Esophagus squamous epithelium (tissue), 5 donors: ENCODE results near the gene RAB43. TPM values are rescaled to one million over a fixed set of nuclear protein-coding genes. Genes with fewer than 3 reads are reported as not detected.
A peak's percentile ranks its signal among the peaks of the same experiment; 100 is the strongest.

Source experiments
- DNase-seq: peaks from one replicate; lab custom pipeline; 2025; lab: John Stamatoyannopoulos, UW
- H3K27ac ChIP-seq, 4 donors: fragments of 200-600 bp; sonication (generic); one replicate each; pipeline ENCODE4 v1.5.1; 2016 to 2019; ENCODE audit warnings: mild to moderate bottlenecking in 1 of 4
- H3K27me3 ChIP-seq, 4 donors: fragments of 200-600 bp; sonication (generic); 1 replicate in 3 of 4; 2 replicates in 1 of 4; pipeline versions ENCODE4 v1.5.1 to v1.6.0; 2017 to 2021; ENCODE audit warnings: antibody characterized with exemption in 1 of 4
- H3K36me3 ChIP-seq, 3 donors: fragments of 200-600 bp; sonication (generic); one replicate each; pipeline ENCODE4 v1.5.1; 2016 to 2019
- H3K4me1 ChIP-seq, 3 donors: fragments of 200-600 bp; sonication (generic); one replicate each; pipeline ENCODE4 v1.5.1; 2017 to 2019
- H3K4me3 ChIP-seq, 4 donors: fragments of 200-600 bp; sonication (generic); 1 replicate in 3 of 4; 2 replicates in 1 of 4; pipeline ENCODE4 v1.5.1; 2016 to 2019; ENCODE audit warnings: mild to moderate bottlenecking in 2 of 4, moderate library complexity in 1 of 4
- H3K9me3 ChIP-seq, 3 donors: fragments of 200-600 bp; sonication (generic); one replicate each; pipeline ENCODE4 v1.5.1; 2016 to 2019
- CTCF ChIP-seq, 6 experiments: fragments of 450-650 bp in 4 of 6; fragments of 200-600 bp in 2 of 6; sonication (generic) in 2 of 6; IDR thresholded peaks; one replicate each; pipeline ENCODE4 v1.5.1; 2016 to 2019; ENCODE audit warnings: antibody characterized with exemption in 6 of 6, mild to moderate bottlenecking in 4 of 6, moderate library complexity in 4 of 6
- POLR2A ChIP-seq, 4 donors: fragments of 450-650 bp; IDR thresholded peaks; one replicate each; pipeline ENCODE4 v1.6.1; 2017; ENCODE audit warnings: antibody characterized with exemption in 4 of 4, mild to moderate bottlenecking in 4 of 4, moderate library complexity in 3 of 4
- whole genome bisulfite sequencing, 2 donors: methylation state at CpG; one replicate each; pipeline ENCODE4 v1.1.5; 2018; 5-methylcytosine and 5-hydroxymethylcytosine counted together
- intact Hi-C: fragments of 100-400 bp; cut with DNase I; formaldehyde crosslinking; loops from one replicate; pipeline ENCODE4 v1.15.0; 2022
- total RNA-seq, 4 donors: library from RNA; depleted of rRNA; stranded (reverse); fragments of >200 nt; gene quantifications; one replicate each; pipeline ENCODE4 v1.1.0, GENCODE V29; 2016
- donor health status: DM: yes; HTN: yes; CAD: no.

The RAB43 gene
- total RNA-seq, 4 donors from 2014 or later, result 4.6 to 11.1 (median 7.9) TPM

GRCh38 chr3:129054605-129055104 lies 66.9 kb downstream of the RAB43 start:
- Histone ChIP-seq H3K4me1 (peaks cover 10 to 45% (median 19%) of the 10 kb centered on the region in 3 donors), H3K27ac (no peak overlapping the region), H3K27me3 (no peaks in the 10 kb centered on the region), H3K36me3 (no peaks in the 10 kb centered on the region), H3K4me3 (no peak overlapping the region), H3K9me3 (no peaks in the 10 kb centered on the region)
- 79 to 95% methylated on average over 3 of the region's 3 CpGs for WGBS, 2 donors
- no peak for DNase-seq
- intact Hi-C loops, result no loop called here
- no peak for TF ChIP-seq POLR2A (IDR thresholded peaks at IDR 0.05)
- no peak for TF ChIP-seq CTCF (IDR thresholded peaks at IDR 0.05)

GRCh38 chr3:129052675-129053074 lies 68.9 kb downstream of the RAB43 start:
- WGBS, 2 donors, result 61 to 70% methylated on average over 5 to 6 of the region's 6 CpGs
- no peaks in the 10 kb centered on the region for H3K36me3 ChIP-seq
- H3K27me3 ChIP-seq, result peaks cover 0 to 7% (median 0%) of the 10 kb centered on the region in 4 donors
- H3K4me1 ChIP-seq, result peaks cover 10 to 30% (median 13%) of the 10 kb centered on the region in 3 donors
- DNase-seq, result no peak
- no peak for TF ChIP-seq POLR2A (IDR thresholded peaks at IDR 0.05)
- intact Hi-C loops, result no loop called here
- H3K9me3 ChIP-seq, result no peaks in the 10 kb centered on the region
- H3K4me3 ChIP-seq, result no peak overlapping the region
- peak overlapping the region in 3 of 4 donors; percentile 36 to 68 (median 66) for H3K27ac ChIP-seq

GRCh38 chr3:129051871-129052340 lies 69.7 kb downstream of the RAB43 start:
- 48 to 49% methylated on average over 3 to 4 of the region's 5 CpGs for WGBS, 2 donors
- H3K4me3 ChIP-seq, result no peak overlapping the region
- no peak for DNase-seq
- H3K9me3 ChIP-seq, result no peaks in the 10 kb centered on the region
- intact Hi-C loops, result no loop called here
- peaks cover 10 to 34% (median 13%) of the 10 kb centered on the region in 3 donors for H3K4me1 ChIP-seq
- H3K27ac ChIP-seq, result peak overlapping the region in 3 of 4 donors; percentile 25 to 68 (median 66)
- no peaks in the 10 kb centered on the region for H3K36me3 ChIP-seq
- TF ChIP-seq CTCF (IDR thresholded peaks at IDR 0.05) (no peak), POLR2A (IDR thresholded peaks at IDR 0.05) (no peak)
- peaks cover 0 to 15% (median 0%) of the 10 kb centered on the region in 4 donors for H3K27me3 ChIP-seq

GRCh38 chr3:129050556-129051295 lies 70.9 kb downstream of the RAB43 start:
- Histone ChIP-seq H3K36me3 (no peaks in the 10 kb centered on the region), H3K9me3 (no peaks in the 10 kb centered on the region), H3K4me3 (no peak overlapping the region), H3K27me3 (peaks cover 0 to 26% (median 0%) of the 10 kb centered on the region in 4 donors), H3K4me1 (peaks cover 15 to 45% (median 17%) of the 10 kb centered on the region in 3 donors), H3K27ac (no peak overlapping the region)
- no peak for TF ChIP-seq POLR2A (IDR thresholded peaks at IDR 0.05)
- no peak for TF ChIP-seq CTCF (IDR thresholded peaks at IDR 0.05)
- intact Hi-C loops, result no loop called here
- WGBS, 2 donors, result 67 to 81% methylated on average over 6 to 10 of the region's 12 CpGs
- DNase-seq, result no peak

DNA sequence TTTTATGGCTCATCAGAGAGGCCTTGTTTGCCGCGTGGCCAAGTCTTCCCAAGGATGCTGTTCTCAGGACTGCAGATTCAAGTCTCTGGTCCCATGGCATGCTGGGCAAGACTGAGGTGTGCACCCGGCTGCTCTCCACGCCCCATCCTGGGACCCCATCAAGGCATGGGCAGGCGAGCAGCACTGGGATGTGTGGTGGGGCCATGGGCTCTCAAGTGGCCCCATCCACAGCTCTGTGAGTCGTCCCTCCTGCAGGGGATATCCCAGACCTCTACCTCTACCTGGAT lies 74.1 kb downstream of the RAB43 start:
- H3K36me3 ChIP-seq, result no peaks in the 10 kb centered on the region
- intact Hi-C loops, result no loop called here
- TF ChIP-seq POLR2A (IDR thresholded peaks at IDR 0.05), result no peak
- no peak for TF ChIP-seq CTCF (IDR thresholded peaks at IDR 0.05)
- H3K4me1 ChIP-seq, result peaks cover 10 to 34% (median 13%) of the 10 kb centered on the region in 3 donors
- no peak overlapping the region for H3K4me3 ChIP-seq
- H3K27me3 ChIP-seq, result peaks cover 0 to 39% (median 0%) of the 10 kb centered on the region in 4 donors
- no peak overlapping the region for H3K27ac ChIP-seq
- no peaks in the 10 kb centered on the region for H3K9me3 ChIP-seq
- no peak for DNase-seq
- WGBS, 2 donors, result 70 to 92% methylated on average over 2 of the region's 6 CpGs
